ENCODE data around the gene SLC37A3.

Gene SLC37A3

GRCh38 chr7:140389445-140389844 lies 8.9 kb downstream of the SLC37A3 start:
- no peak for TF ChIP-seq CTCF (IDR thresholded peaks at IDR 0.05; ENCODE audit: insufficient read depth, low read depth, low read length, missing control alignments)
- DNase-seq (ENCODE audit: low read depth), result no peak
- H3K4me3 ChIP-seq (ENCODE audit: low read depth, low read length), result no peak overlapping the region

- DNase-seq (ENCODE audit: low read depth), result no peak
- no peak for TF ChIP-seq CTCF (IDR thresholded peaks at IDR 0.05; ENCODE audit: insufficient read depth, low read depth, low read length, missing control alignments)
- H3K4me3 ChIP-seq (ENCODE audit: low read depth, low read length), result no peak overlapping the region
These were observed 13.3 kb downstream of the SLC37A3 start for GRCh38 chr7:140384894-140385545.

GRCh38 chr7:140383954-140384713 lies 14.2 kb downstream of the SLC37A3 start:
- no peak for TF ChIP-seq CTCF (IDR thresholded peaks at IDR 0.05; ENCODE audit: insufficient read depth, low read depth, low read length, missing control alignments)
- no peak for DNase-seq (ENCODE audit: low read depth)
- no peak overlapping the region for H3K4me3 ChIP-seq (ENCODE audit: low read depth, low read length)

GRCh38 chr7:140375892-140376730 lies 22.2 kb downstream of the SLC37A3 start:
- H3K4me3 ChIP-seq (ENCODE audit: low read depth, low read length), result no peak overlapping the region
- no peak for TF ChIP-seq CTCF (IDR thresholded peaks at IDR 0.05; ENCODE audit: insufficient read depth, low read depth, low read length, missing control alignments)
- DNase-seq (ENCODE audit: low read depth), result no peak

GRCh38 chr7:140375323-140375722 lies 23.0 kb downstream of the SLC37A3 start:
- no peak for DNase-seq (ENCODE audit: low read depth)
- no peak for TF ChIP-seq CTCF (IDR thresholded peaks at IDR 0.05; ENCODE audit: insufficient read depth, low read depth, low read length, missing control alignments)
- no peak overlapping the region for H3K4me3 ChIP-seq (ENCODE audit: low read depth, low read length)

- no peak overlapping the region for H3K4me3 ChIP-seq (ENCODE audit: low read depth, low read length)
- no peak for DNase-seq (ENCODE audit: low read depth)
- no peak for TF ChIP-seq CTCF (IDR thresholded peaks at IDR 0.05; ENCODE audit: insufficient read depth, low read depth, low read length, missing control alignments)
These were observed 29.0 kb downstream of the SLC37A3 start for GRCh38 chr7:140369294-140369693.

All from GM12865 (cell line).